Epithelial cell of proximal tubule (primary cell): Measurements from ENCODE around the gene DAGLB. TPM values are rescaled to one million over a fixed set of nuclear protein-coding genes. Genes with fewer than 3 reads are reported as not detected.

Experiments
- DNase-seq: peaks from one replicate; pipeline ENCODE4 v3.0.0-alpha.2; 2011; ENCODE audit warnings: low read depth
- H3K4me3 ChIP-seq: 2 replicates; pipeline ENCODE4 v1.5.1; 2011; ENCODE audit warnings: low read depth, mild to moderate bottlenecking, low read length
- total RNA-seq: library from RNA; depleted of rRNA; stranded (reverse); fragments of >200 nt; gene quantifications from 2 replicates; pipeline ENCODE4 v1.2.3, GENCODE V29; 2015
- TF ChIP-seq, protein P1 (sequence below): conservative IDR thresholded peaks from 2 replicates; pipeline ENCODE4 v1.5.1; 2012; ENCODE audit warnings: low read depth, mild to moderate bottlenecking, low read length

The DAGLB gene
- total RNA-seq, 1 donor from 2014 or later: 7.3 TPM

DNA sequence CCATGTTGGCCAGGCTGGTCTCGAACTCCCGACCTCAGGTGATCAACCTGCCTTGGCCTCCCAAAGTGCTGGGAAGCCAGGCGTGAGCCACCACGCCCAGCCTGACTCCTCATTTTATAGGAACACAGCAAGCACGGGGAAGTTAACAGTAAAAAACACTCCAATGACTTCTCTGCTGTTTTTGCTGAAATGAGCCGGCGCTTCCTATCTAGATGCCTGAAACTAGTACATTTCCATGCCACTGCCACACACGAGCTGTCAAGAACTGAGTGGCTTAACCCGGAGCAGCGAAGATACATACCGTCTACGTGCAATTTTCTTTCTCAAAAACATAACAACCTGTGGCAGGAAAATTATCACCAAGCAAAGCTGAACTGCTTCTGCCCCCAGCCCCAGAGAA, 16.8 kb downstream of the DAGLB start:
- DNase-seq: no peak
- TF ChIP-seq, protein P1, sequence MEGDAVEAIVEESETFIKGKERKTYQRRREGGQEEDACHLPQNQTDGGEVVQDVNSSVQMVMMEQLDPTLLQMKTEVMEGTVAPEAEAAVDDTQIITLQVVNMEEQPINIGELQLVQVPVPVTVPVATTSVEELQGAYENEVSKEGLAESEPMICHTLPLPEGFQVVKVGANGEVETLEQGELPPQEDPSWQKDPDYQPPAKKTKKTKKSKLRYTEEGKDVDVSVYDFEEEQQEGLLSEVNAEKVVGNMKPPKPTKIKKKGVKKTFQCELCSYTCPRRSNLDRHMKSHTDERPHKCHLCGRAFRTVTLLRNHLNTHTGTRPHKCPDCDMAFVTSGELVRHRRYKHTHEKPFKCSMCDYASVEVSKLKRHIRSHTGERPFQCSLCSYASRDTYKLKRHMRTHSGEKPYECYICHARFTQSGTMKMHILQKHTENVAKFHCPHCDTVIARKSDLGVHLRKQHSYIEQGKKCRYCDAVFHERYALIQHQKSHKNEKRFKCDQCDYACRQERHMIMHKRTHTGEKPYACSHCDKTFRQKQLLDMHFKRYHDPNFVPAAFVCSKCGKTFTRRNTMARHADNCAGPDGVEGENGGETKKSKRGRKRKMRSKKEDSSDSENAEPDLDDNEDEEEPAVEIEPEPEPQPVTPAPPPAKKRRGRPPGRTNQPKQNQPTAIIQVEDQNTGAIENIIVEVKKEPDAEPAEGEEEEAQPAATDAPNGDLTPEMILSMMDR: no peak
- H3K4me3 ChIP-seq: no peak overlapping the region

DNA sequence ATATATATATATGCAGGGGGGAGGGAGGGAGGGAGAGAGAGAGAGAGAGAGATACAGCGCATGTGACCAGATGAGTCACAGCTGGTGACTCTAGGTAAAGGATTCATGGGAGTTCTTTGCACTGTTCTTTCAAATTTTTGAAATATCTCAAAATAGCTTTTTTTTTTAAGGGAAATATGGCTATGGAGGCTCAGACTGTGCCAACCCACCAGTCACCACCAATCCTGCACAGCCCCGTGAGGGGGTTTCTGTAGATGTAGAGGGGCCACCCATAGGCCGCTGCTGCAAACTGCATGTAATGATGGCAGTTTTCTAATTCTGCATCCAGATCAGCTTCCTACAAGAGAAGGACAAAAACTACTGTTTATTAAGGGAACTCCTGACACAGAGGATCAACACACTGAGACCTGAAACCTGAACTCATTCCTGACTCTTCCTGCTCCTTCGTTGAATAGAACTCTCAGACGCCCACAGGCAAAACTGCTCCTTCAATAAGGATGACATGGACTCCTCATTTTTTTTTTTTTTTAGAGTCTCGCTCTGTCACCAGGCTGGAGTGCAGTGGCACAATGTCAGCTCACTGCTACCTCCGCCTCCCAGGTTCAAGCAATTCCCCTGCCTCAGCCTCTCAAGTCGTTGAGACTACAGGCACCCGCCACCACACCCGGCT, 17.3 kb downstream of the DAGLB start:
- no peak overlapping the region for H3K4me3 ChIP-seq
- DNase-seq: no peak
- TF ChIP-seq, protein P1: peak; percentile 28

DNA sequence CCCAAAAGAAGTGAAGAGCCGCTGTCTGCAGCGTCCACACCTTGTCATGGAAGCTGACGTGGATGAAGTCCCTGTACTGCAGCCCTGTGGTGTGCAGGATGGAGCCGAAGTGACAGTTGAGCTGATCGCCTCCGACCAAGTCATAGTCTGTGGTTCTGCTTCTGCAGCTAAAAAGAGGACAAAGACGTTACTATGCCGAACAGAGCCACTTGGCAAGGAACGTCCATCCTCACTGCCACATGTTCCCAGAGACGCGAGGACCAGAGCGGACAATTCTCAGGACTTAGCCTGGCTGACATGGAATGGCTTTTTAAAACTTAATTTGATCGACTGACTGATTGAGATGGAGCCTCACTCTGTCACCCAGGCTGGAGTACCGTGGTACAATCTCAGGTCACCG, 21.8 kb downstream of the DAGLB start:
- no peak for DNase-seq
- no peak overlapping the region for H3K4me3 ChIP-seq
- TF ChIP-seq, protein P1: no peak

DNA sequence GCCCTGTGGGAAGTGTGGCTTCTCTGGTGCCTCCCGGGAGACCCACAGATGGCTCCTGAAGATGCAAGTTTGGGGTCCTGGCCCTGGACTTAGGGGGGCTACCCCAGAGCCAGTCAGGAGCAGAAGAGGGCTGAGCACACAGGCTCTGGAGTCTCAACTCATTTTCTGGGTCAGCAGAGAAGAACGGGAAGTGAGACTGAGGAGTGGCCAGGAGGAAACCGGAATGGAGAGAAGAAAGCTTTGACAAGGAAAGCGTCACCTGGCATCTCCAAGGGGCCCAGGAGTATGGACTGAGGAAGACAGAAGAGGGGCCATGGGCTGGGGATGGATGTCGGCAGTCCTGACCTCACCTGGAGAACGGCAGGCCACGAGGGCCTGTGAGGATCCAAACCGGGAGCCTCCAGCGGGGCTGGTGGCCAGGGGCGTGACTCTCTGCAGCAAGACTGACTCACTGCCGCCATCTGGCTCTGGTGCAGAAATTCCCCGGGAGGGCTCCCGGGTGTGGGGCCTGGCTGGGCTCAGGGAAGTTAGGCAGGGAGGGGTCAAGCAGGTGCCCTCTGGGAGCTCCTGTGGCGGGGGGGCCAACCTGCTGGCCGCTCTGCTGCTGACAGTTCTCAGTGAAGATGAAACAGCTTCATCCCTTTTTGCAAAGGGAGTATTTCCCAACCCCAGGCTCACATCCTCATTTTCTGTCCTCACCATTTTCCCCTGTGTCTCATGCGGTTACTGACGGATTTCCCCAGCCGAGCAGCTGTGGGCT, 23.6 kb downstream of the DAGLB start:
- TF ChIP-seq, protein P1: peak; percentile 12
- no peak for DNase-seq
- H3K4me3 ChIP-seq: no peak overlapping the region

DNA sequence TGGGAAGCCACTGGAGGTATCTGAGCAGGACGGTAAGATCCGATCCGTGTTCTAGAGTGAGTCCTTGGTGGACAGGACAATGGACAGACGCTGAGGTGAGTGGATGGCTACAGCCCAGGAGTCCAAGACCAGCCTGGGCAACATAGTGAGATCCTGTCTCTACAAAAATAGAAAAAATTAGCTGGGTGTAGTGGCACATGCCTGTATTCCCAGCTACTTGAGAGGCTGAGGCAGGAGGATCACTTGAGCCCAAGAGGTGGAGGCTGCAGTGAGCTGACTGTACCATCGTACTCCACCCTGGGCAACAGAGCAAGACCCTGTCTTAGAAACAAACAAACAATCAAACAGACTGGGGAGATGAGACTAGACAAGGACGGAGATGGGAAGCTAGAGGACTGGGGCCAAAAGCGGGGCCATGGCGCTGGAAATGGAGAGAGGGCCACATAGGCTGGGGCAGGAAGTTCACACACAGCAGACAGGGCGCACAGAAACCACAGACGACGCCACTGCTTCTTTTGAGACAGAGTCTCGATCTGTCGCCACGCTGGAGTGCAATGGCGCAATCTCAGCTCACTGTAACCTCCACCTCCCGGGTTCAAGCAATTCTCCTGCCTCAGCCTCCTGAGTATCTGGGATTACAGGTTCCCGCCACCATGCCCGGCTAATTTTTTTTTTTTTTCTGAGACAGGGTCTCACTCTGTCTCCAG, 24.7 kb downstream of the DAGLB start:
- DNase-seq: no peak
- TF ChIP-seq, protein P1: no peak
- no peak overlapping the region for H3K4me3 ChIP-seq

DNA sequence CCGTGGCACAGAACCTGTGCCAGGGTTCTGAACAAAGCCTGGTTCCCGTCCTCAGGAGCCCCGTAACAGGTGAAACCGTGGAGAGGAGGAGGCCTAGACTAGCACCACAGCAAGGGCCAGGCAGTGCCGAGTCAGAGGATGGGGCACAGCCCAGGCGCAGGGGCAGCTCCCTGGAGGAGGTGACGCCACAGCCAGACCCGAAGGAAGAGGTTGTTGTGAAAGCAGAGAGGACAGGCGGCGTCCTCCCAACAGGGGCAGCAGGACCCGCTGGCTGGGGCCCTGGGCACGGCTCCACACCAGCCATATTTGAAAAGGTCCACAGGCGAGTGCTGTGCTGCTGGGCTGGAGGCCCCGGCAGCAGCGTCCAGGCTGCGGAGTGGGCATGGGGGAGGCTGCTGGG, 25.7 kb downstream of the DAGLB start:
- DNase-seq: no peak
- no peak overlapping the region for H3K4me3 ChIP-seq
- TF ChIP-seq, protein P1: no peak
